ENCODE measurements around the gene PIK3C3.

GRCh38 chr18:41975284-41975683 lies 20.2 kb downstream of the PIK3C3 start:
- TF ChIP-seq CTCF (IDR thresholded peaks at IDR 0.05), result no peak
- no peak for TF ChIP-seq POLR2A (IDR thresholded peaks at IDR 0.05)

Data from adrenal gland (tissue), 5 donors.